Lung (tissue), 12 donors: Measurements from ENCODE around the gene KDM3B. TPM values are rescaled to one million over a fixed set of nuclear protein-coding genes. Genes with fewer than 3 reads are reported as not detected.

Experiments used
- ATAC-seq: fragments of 200-7000 bp; cut with Tn5 transposase; one replicate; pipeline ENCODE4 v1.9.1; 2020; ENCODE audit warnings: moderate number of reproducible peaks; ENCODE audit not compliant: insufficient read depth, low FRiP score
- DNase-seq, 3 donors: peaks; one replicate each; pipeline ENCODE4 v3.0.0-alpha.2; 2013 to 2017
- H3K27ac ChIP-seq, 2 donors: one replicate each; pipeline ENCODE4 v1.5.1; 2013; ENCODE audit warnings: mild to moderate bottlenecking in 2 of 2, moderate library complexity in 2 of 2, control low read depth in 1 of 2, inconsistent platforms in 1 of 2, low read depth in 1 of 2, low read length in 1 of 2
- H3K27me3 ChIP-seq, 3 donors: one replicate each; pipeline ENCODE4 v1.5.1; 2013; ENCODE audit warnings: low read length in 2 of 3; ENCODE audit not compliant: control insufficient read depth in 3 of 3, insufficient read depth in 3 of 3
- H3K36me3 ChIP-seq, 4 donors: one replicate each; pipeline ENCODE4 v1.5.1; 2013; ENCODE audit warnings: low read length in 4 of 4, mild to moderate bottlenecking in 1 of 4, moderate library complexity in 1 of 4; ENCODE audit not compliant: control insufficient read depth in 4 of 4, insufficient read depth in 4 of 4
- H3K4me1 ChIP-seq, 5 donors: one replicate each; pipeline ENCODE4 v1.5.1; 2013; ENCODE audit warnings: low read length in 5 of 5, mild to moderate bottlenecking in 2 of 5, moderate library complexity in 1 of 5; ENCODE audit not compliant: control insufficient read depth in 5 of 5, insufficient read depth in 5 of 5
- H3K4me3 ChIP-seq: one replicate; pipeline ENCODE4 v1.5.1; 2013; ENCODE audit warnings: mild to moderate bottlenecking, control low read depth, moderate library complexity
- H3K9ac ChIP-seq, 2 donors: one replicate each; pipeline ENCODE4 v1.5.1; 2013; ENCODE audit warnings: low read length in 2 of 2, control low read depth in 1 of 2; ENCODE audit not compliant: insufficient read depth in 1 of 2
- H3K9me3 ChIP-seq, 4 donors: one replicate each; pipeline ENCODE4 v1.5.1; 2013; ENCODE audit warnings: low read length in 3 of 4, mild to moderate bottlenecking in 1 of 4, moderate library complexity in 1 of 4; ENCODE audit not compliant: control insufficient read depth in 4 of 4, insufficient read depth in 3 of 4
- WGBS, 2 donors: extraction: QIAGEN DNeasy Blood & Tissue Kit; methylation state at CpG; one replicate each; pipeline ENCODE4 v1.1.7; 2013; 5-methylcytosine and 5-hydroxymethylcytosine counted together
- polyA plus RNA-seq, 2 donors: library from polyadenylated mRNA; stranded (reverse); fragments of 200-250 nt; gene quantifications; one replicate each; pipeline ENCODE4 v1.2.1, GENCODE V29; 2013
- total RNA-seq, 2 donors: library from RNA; depleted of rRNA in 1 of 2; stranded (reverse); fragments of >200 nt in 1 of 2; gene quantifications; one replicate each; pipeline ENCODE4 v1.2.1, GENCODE V29; 2014 to 2021
- TF ChIP-seq, protein P1 (sequence below): IDR thresholded peaks from 2 replicates; pipeline ENCODE4 v1.5.1; 2012; ENCODE audit warnings: mild to moderate bottlenecking; ENCODE audit errors: control extremely low read depth, extremely low read depth
- donor health status: control.
- donor health status: control.
- donor health status: Bipolar disorder and iron deficiency.
- donor health status: healthy.
- donor health status: DM: yes; HTN: yes; CAD: no.

KDM3B gene
- total and polyA plus RNA-seq, 4 donors = 17.7 to 92.7 (median 37.5) TPM

DNA sequence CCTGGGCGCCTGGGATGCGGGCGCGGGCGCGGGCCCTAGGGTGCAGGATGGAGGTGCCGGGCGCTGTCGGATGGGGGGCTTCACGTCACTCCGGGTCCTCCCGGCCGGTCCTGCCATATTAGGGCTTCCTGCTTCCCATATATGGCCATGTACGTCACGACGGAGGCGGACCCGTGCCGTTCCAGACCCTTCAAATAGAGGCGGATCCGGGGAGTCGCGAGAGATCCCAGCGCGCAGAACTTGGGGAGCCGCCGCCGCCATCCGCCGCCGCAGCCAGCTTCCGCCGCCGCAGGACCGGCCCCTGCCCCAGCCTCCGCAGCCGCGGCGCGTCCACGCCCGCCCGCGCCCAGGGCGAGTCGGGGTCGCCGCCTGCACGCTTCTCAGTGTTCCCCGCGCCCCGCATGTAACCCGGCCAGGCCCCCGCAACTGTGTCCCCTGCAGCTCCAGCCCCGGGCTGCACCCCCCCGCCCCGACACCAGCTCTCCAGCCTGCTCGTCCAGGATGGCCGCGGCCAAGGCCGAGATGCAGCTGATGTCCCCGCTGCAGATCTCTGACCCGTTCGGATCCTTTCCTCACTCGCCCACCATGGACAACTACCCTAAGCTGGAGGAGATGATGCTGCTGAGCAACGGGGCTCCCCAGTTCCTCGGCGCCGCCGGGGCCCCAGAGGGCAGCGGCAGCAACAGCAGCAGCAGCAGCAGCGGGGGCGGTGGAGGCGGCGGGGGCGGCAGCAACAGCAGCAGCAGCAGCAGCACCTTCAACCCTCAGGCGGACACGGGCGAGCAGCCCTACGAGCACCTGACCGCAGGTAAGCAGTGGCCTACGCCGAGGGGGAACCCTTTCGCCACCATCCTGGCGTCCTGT lies 113.0 kb downstream of the KDM3B start, which contains the start of gene EGR1:
EGR1 (plus strand) TSS at position 219 of the 864 bp plus-strand sequence; CDS start at position 502, 283 bp downstream.
- Histone ChIP-seq H3K9me3 (no peaks in the 10 kb centered on the region), H3K36me3 (peaks cover 0 to 9% (median 3%) of the 10 kb centered on the region in 4 donors), H3K4me1 (peaks cover 0 to 23% (median 2%) of the 10 kb centered on the region in 5 donors), H3K27me3 (peaks cover 0 to 6% (median 0%) of the 10 kb centered on the region in 3 donors), H3K9ac (peak within 1 kb of the TSS; percentile 48 to 64), H3K4me3 (peak within 1 kb of the TSS; percentile 66), H3K27ac (peak within 1 kb of the TSS; percentile 96 to 98)
- TF ChIP-seq, protein P1, sequence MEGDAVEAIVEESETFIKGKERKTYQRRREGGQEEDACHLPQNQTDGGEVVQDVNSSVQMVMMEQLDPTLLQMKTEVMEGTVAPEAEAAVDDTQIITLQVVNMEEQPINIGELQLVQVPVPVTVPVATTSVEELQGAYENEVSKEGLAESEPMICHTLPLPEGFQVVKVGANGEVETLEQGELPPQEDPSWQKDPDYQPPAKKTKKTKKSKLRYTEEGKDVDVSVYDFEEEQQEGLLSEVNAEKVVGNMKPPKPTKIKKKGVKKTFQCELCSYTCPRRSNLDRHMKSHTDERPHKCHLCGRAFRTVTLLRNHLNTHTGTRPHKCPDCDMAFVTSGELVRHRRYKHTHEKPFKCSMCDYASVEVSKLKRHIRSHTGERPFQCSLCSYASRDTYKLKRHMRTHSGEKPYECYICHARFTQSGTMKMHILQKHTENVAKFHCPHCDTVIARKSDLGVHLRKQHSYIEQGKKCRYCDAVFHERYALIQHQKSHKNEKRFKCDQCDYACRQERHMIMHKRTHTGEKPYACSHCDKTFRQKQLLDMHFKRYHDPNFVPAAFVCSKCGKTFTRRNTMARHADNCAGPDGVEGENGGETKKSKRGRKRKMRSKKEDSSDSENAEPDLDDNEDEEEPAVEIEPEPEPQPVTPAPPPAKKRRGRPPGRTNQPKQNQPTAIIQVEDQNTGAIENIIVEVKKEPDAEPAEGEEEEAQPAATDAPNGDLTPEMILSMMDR = no peak
- ATAC-seq = peak; percentile 66
- WGBS, 2 donors = 1% methylated on average over 82 to 85 of the region's 85 CpGs
- DNase-seq = peak; percentile 95 to 98 (median 98)

DNA sequence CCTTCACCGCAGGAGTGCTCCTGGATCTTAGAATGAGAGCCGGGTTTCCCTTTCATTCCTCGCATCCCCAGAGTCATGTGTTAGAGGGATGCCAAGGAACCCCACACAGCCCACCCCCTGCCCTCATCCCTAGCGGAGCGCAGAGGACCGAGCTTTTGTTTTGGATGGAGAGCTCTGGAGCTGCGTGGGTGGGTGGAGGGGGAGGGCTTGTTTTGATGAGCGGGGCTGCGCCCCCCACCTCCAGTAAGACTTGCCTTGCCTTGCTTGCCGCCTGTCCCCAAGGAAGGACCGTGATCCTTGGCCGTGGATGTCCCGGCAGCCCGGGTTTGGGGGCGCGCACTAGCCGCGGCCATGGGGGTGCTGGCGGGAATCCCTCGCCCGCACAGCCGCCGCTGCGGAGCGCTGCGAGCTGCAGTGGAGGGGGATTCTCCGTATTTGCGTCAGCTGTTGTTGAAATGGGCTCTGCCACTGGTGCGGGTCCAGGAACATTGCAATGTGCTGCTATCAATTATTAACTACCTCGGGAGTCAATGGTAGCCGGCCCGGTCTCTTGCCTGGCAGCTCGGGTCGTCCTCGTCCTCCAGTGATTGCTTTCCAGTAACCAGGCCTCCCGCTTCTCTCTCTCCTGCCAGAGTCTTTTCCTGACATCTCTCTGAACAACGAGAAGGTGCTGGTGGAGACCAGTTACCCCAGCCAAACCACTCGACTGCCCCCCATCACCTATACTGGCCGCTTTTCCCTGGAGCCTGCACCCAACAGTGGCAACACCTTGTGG lies 113.8 kb downstream of the KDM3B start:
- H3K4me1 ChIP-seq = peaks cover 0 to 23% (median 2%) of the 10 kb centered on the region in 5 donors
- H3K27ac ChIP-seq = peak overlapping the region in 1 of 2 donors; percentile 7
- peak overlapping the region; percentile 66 for H3K4me3 ChIP-seq
- DNase-seq (peak; percentile 57 to 60 (median 58)), ATAC-seq (no peak)
- TF ChIP-seq, protein P1 = no peak
- WGBS, 2 donors = 16 to 28% methylated on average over 38 to 39 of the region's 39 CpGs
- H3K9me3 ChIP-seq = no peaks in the 10 kb centered on the region
- peaks cover 0 to 9% (median 3%) of the 10 kb centered on the region in 4 donors for H3K36me3 ChIP-seq
- peaks cover 0 to 6% (median 0%) of the 10 kb centered on the region in 3 donors for H3K27me3 ChIP-seq
- H3K9ac ChIP-seq = peak overlapping the region; percentile 41 to 53

DNA sequence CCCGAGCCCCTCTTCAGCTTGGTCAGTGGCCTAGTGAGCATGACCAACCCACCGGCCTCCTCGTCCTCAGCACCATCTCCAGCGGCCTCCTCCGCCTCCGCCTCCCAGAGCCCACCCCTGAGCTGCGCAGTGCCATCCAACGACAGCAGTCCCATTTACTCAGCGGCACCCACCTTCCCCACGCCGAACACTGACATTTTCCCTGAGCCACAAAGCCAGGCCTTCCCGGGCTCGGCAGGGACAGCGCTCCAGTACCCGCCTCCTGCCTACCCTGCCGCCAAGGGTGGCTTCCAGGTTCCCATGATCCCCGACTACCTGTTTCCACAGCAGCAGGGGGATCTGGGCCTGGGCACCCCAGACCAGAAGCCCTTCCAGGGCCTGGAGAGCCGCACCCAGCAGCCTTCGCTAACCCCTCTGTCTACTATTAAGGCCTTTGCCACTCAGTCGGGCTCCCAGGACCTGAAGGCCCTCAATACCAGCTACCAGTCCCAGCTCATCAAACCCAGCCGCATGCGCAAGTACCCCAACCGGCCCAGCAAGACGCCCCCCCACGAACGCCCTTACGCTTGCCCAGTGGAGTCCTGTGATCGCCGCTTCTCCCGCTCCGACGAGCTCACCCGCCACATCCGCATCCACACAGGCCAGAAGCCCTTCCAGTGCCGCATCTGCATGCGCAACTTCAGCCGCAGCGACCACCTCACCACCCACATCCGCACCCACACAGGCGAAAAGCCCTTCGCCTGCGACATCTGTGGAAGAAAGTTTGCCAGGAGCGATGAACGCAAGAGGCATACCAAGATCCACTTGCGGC lies 114.6 kb downstream of the KDM3B start:
- Histone ChIP-seq H3K9ac (no peak overlapping the region), H3K4me3 (peak overlapping the region; percentile 66), H3K27me3 (peaks cover 0 to 6% (median 0%) of the 10 kb centered on the region in 3 donors), H3K4me1 (peaks cover 0 to 23% (median 2%) of the 10 kb centered on the region in 5 donors), H3K36me3 (peaks cover 0 to 9% (median 3%) of the 10 kb centered on the region in 4 donors), H3K27ac (no peak overlapping the region), H3K9me3 (no peaks in the 10 kb centered on the region)
- WGBS, 2 donors = 94 to 97% methylated on average over 45 of the region's 45 CpGs
- no peak for ATAC-seq
- TF ChIP-seq, protein P1 = no peak
- peak in 2 of 3 donors; percentile 56 to 65 for DNase-seq
